Measurements from ENCODE around the gene PGAP6.

The PGAP6 gene

DNA sequence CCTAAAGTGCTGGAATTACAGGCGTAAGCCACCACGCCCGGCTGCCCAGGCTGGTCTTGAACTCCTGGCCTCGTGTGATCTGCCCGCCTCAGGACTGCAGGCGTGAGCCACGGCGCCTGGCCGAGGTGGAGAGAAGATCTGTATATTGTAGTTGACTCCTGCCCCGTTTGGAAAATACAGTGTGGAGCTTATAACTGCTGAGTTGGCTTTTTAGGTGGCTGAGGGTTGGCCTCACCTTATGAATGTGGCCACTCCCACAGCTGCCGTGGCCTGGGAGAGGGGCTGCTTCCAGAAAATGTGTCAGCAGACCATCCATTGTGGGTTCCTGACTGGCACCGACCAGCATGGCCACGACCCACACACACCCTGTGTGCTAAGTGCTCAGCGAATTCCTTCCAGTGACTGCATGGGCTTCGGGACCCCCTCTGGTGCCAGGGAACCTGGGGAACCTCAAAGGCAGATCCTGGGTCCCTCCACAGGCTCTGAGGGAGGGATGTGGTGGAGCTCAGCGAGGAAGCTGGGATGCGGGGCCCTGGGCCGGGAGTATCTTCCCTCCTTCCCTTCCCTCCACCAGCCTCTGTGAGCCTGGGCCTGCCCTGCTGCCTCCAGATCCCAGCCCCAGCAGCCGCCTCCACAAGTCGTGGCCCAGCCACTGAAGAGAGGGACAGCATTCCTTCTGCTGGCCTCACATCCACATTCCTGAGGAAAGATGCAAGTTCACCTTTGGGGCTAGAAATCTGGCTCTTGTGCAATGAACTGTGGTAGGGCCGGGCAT lies 32.8 kb upstream of the PGAP6 start:
- Histone ChIP-seq H3K9me3 (ENCODE audit: control insufficient read depth, low read length) (no peaks in the 10 kb centered on the region), H3K27me3 (ENCODE audit: control insufficient read depth, insufficient read depth, low read length) (no peaks in the 10 kb centered on the region), H3K36me3 (ENCODE audit: control insufficient read depth, insufficient read depth, low read length) (peaks cover 5% of the 10 kb centered on the region), H3K9ac (ENCODE audit: low read length) (no peak overlapping the region), H3K4me3 (ENCODE audit: low read length) (no peak overlapping the region), H3K4me1 (ENCODE audit: control insufficient read depth, insufficient read depth, low read length) (no peaks in the 10 kb centered on the region)

DNA sequence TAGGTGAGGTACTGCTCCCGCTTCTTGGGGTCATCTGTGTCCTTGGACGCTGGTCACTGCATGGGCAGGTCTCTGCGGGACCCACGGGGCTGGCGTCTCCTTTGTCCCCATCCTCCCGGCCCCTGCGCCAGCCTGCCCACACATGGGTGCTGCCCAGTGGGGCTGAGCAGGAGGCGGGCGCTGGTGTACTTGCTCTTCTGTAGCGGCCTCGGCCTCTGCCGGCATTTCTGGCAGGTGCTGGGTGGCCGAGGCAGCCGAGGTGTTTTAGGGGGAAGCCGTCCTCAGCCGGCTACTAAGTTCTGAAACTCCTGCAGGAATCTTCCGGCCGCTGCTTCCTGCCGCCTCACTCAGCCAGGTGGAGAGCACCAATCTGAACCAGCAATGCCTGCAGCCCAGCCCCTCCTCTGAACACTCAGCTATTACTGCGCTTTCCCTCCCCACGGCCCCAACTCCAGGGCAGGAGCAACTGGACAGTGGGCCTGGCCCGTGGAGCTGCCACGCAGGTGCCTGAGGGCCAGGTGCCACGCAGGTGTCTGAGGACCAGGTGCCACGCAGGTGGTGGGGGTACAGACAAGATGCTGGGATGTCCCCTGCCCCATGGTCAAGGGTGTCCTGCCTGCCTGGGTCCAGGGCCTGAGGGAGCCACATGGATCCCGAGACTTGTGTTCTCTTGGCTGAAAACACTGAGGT lies 29.9 kb upstream of the PGAP6 start:
- H3K9ac ChIP-seq (ENCODE audit: low read length) = no peak overlapping the region
- H3K27me3 ChIP-seq (ENCODE audit: control insufficient read depth, insufficient read depth, low read length) = no peaks in the 10 kb centered on the region
- no peaks in the 10 kb centered on the region for H3K9me3 ChIP-seq (ENCODE audit: control insufficient read depth, low read length)
- no peak overlapping the region for H3K4me3 ChIP-seq (ENCODE audit: low read length)
- peaks cover 5% of the 10 kb centered on the region for H3K36me3 ChIP-seq (ENCODE audit: control insufficient read depth, insufficient read depth, low read length)
- no peaks in the 10 kb centered on the region for H3K4me1 ChIP-seq (ENCODE audit: control insufficient read depth, insufficient read depth, low read length)

DNA sequence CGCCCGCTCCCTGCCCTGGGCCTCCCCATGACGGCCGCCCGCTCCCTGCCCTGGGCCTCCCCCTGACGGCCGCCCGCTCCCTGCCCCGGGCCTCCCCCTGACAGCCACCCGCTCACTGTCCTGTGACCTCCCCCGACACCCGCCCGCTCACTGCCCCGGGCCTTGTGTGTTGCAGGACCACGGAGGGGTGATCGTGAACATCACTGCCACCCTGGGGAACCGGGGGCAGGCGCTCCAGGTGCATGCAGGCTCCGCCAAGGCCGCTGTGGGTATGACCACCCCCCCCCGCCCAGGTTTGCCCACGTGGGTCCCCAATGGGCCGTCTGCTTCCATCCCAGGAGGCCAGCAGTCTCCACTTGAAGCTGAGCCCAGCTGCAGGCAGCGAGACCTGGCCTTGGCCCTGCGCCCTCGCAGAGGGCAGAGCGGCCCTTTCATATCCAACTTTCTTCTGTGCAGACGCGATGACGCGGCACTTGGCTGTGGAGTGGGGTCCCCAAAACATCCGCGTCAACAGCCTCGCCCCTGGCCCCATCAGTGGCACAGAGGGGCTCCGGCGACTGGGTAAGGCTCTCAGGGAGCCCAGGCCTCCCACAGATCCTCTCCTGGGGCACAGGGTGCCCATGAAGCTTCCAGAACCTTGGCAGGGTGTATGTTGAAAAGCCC lies 28.9 kb upstream of the PGAP6 start:
- H3K9ac ChIP-seq (ENCODE audit: low read length) = no peak overlapping the region
- peaks cover 5% of the 10 kb centered on the region for H3K36me3 ChIP-seq (ENCODE audit: control insufficient read depth, insufficient read depth, low read length)
- H3K4me3 ChIP-seq (ENCODE audit: low read length) = no peak overlapping the region
- H3K9me3 ChIP-seq (ENCODE audit: control insufficient read depth, low read length) = no peaks in the 10 kb centered on the region
- no peaks in the 10 kb centered on the region for H3K27me3 ChIP-seq (ENCODE audit: control insufficient read depth, insufficient read depth, low read length)
- H3K4me1 ChIP-seq (ENCODE audit: control insufficient read depth, insufficient read depth, low read length) = no peaks in the 10 kb centered on the region

DNA sequence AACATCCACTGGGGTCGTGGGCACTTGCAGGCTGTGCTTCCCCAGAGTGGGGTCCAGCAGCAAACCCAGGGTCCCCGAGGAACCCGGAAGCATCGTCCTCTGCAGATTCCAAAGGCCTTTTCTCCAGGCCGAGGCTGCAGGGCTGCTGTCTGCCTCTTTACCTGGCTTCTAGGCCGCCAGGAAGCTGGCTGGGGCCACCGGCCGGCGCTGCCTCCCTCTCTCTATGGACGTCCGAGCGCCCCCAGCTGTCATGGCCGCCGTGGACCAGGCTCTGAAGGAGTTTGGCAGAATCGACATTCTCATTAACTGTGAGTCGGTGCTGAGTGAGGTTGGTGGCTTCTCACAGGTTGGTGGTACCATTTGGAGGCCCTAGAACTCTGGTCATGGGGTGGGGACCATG lies 25.5 kb upstream of the PGAP6 start:
- H3K9me3 ChIP-seq (ENCODE audit: control insufficient read depth, low read length) = no peaks in the 10 kb centered on the region
- peaks cover 5% of the 10 kb centered on the region for H3K4me1 ChIP-seq (ENCODE audit: control insufficient read depth, insufficient read depth, low read length)
- H3K4me3 ChIP-seq (ENCODE audit: low read length) = no peak overlapping the region
- peaks cover 5% of the 10 kb centered on the region for H3K36me3 ChIP-seq (ENCODE audit: control insufficient read depth, insufficient read depth, low read length)
- H3K27me3 ChIP-seq (ENCODE audit: control insufficient read depth, insufficient read depth, low read length) = no peaks in the 10 kb centered on the region
- no peak overlapping the region for H3K9ac ChIP-seq (ENCODE audit: low read length)

DNA sequence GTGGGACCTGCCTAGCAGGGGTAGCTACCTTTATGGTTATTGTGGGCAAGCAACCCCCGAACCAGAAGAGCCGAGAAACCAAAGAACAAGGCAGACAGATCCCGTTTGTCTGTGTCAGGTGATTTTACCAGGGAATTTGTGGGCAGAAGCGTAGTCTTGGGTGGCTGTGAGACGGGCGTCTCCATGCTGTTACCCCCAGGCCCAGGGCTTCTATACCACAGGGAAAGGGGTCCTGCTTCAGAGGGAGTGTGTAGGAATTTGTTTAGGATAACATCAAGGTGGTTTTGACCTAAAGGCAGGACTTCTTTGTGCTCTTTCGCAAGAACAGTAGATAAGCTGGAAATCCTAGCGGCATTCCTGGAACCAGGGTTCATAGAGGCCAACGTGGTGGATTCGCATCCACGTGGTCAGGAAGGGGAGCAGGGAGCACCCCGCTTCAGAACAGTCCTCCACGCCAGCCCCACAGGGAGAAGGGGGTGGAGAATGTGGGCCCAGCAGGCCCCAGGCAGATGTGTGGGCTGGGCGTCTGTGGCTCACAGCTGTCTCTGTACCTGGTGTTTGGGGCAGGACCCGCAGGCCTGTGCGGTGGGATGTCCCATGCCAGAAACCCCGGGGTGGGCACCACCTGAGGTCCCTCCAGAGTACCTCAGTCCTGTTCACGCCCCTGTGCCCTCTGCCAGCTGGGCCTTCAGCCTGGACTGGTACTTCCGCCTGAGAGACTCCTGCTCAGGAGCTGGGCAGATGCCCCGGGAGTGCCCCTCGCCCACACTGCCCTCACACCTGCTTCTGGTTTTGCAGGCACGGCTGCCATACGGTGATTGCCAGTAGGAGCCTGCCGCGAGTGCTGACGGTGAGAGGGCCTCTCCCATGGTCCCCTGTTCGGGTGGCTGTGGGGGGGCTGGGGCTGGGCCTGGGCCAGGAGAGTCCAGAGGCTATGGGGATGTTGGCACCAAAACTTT lies 24.0 kb upstream of the PGAP6 start:
- Histone ChIP-seq H3K9ac (ENCODE audit: low read length) (no peak overlapping the region), H3K4me3 (ENCODE audit: low read length) (no peak overlapping the region), H3K27me3 (ENCODE audit: control insufficient read depth, insufficient read depth, low read length) (no peaks in the 10 kb centered on the region), H3K4me1 (ENCODE audit: control insufficient read depth, insufficient read depth, low read length) (peaks cover 7% of the 10 kb centered on the region), H3K9me3 (ENCODE audit: control insufficient read depth, low read length) (no peaks in the 10 kb centered on the region), H3K36me3 (ENCODE audit: control insufficient read depth, insufficient read depth, low read length) (peaks cover under 1% of the 10 kb centered on the region)

DNA sequence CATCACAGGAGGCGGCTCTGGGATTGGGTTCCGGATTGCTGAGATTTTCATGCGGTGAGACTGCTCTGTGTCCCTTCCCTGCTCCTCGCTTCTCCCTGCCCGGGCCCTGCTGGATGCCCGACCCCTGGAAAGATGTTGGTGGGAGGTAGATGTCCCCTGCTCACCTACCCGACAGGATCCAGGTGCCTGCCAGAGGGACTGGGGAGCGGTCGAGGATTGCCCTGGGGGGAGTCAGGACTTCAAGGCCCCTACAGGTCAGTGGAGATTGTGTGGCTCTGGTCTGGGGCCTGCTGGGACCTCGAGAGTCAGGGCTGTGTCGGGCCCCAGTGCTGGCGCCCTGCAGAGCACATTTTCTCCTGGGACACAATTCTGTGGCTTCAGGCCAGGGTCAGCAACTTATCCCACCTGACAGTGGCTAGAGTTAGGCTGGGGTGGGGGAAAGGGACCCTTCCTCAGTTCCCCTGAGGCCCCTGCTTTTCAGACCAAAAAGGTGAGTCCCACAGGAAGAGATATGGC lies 23.3 kb upstream of the PGAP6 start:
- Histone ChIP-seq H3K27me3 (ENCODE audit: control insufficient read depth, insufficient read depth, low read length) (no peaks in the 10 kb centered on the region), H3K9me3 (ENCODE audit: control insufficient read depth, low read length) (no peaks in the 10 kb centered on the region), H3K9ac (ENCODE audit: low read length) (no peak overlapping the region), H3K36me3 (ENCODE audit: control insufficient read depth, insufficient read depth, low read length) (no peaks in the 10 kb centered on the region), H3K4me1 (ENCODE audit: control insufficient read depth, insufficient read depth, low read length) (peaks cover 11% of the 10 kb centered on the region), H3K4me3 (ENCODE audit: low read length) (no peak overlapping the region)

DNA sequence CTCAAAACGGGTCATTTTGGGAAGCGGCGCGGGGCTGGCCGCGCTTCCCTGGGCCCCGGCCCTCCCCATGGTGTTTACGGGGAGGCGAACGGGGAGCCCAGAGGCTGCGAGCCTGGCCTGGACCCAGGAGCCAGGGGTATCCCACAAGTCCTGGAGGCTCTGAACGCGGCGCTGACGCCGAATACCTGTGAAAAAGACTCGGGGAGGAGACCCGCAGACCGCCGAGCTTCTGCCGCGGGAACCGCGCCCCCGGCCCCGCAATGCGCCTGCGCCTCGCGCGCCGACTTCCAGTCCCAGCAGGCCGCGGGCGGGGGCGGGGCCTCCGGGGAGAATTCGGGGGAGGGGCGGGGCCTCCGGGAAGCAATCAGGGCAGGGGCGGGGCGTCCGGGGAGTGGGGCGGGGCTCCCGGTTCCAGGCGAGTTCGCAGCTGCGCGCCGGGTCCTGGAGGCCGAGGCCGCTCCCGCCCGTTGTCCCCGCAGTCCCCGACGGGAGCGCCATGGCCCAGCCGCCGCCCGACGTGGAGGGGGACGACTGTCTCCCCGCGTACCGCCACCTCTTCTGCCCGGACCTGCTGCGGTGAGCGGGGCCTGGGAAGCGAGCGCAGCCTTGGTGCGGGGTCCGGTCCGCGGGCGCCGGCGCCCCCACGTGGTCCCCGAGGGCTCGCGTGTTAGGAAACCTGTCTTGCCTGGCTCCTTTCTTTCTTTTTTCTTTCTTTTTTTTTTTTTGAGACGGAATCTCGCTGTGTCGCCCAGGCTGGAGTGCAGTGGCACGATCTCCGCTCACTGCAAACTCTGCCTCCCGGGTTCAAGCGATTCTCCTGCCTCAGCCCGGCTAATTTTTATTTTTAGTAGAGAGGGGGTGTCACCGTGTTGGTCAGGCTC lies 19.9 kb upstream of the PGAP6 start, which contains the start of gene DECR2:
Gene DECR2, plus strand, starts transcription at position 418 of the 881 bp plus-strand sequence. Its CDS starts 79 bp downstream, at position 497.
- Histone ChIP-seq H3K27me3 (ENCODE audit: control insufficient read depth, insufficient read depth, low read length) (no peaks in the 10 kb centered on the region), H3K9ac (ENCODE audit: low read length) (peak within 1 kb of the TSS; percentile 81), H3K36me3 (ENCODE audit: control insufficient read depth, insufficient read depth, low read length) (no peaks in the 10 kb centered on the region), H3K9me3 (ENCODE audit: control insufficient read depth, low read length) (no peaks in the 10 kb centered on the region), H3K4me3 (ENCODE audit: low read length) (peak within 1 kb of the TSS; percentile 36), H3K4me1 (ENCODE audit: control insufficient read depth, insufficient read depth, low read length) (peaks cover 15% of the 10 kb centered on the region)

DNA sequence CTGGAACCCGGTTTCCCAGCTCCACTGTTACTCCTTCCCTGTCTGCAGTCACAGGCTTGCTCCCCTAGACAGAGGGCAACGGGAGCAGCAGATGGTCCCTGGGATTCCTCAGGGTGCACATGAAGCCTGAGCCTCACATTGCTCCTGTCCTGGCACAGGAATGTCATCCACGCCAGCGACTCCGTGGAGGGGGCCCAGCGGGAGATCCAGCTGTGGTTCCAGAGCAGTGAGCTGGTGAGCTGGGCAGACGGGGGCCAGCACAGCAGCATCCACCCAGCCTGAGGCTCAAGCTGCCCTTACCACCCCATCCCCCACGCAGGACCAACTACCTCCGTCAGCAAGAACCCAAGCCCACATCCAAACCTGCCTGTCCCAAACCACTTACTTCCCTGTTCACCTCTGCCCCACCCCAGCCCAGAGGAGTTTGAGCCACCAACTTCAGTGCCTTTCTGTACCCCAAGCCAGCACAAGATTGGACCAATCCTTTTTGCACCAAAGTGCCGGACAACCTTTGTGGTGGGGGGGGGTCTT lies 18.3 kb upstream of the PGAP6 start:
- H3K4me3 ChIP-seq (ENCODE audit: low read length) = no peak overlapping the region
- no peaks in the 10 kb centered on the region for H3K27me3 ChIP-seq (ENCODE audit: control insufficient read depth, insufficient read depth, low read length)
- H3K36me3 ChIP-seq (ENCODE audit: control insufficient read depth, insufficient read depth, low read length) = no peaks in the 10 kb centered on the region
- no peaks in the 10 kb centered on the region for H3K9me3 ChIP-seq (ENCODE audit: control insufficient read depth, low read length)
- peaks cover 15% of the 10 kb centered on the region for H3K4me1 ChIP-seq (ENCODE audit: control insufficient read depth, insufficient read depth, low read length)
- peak overlapping the region; percentile 81 for H3K9ac ChIP-seq (ENCODE audit: low read length)

DNA sequence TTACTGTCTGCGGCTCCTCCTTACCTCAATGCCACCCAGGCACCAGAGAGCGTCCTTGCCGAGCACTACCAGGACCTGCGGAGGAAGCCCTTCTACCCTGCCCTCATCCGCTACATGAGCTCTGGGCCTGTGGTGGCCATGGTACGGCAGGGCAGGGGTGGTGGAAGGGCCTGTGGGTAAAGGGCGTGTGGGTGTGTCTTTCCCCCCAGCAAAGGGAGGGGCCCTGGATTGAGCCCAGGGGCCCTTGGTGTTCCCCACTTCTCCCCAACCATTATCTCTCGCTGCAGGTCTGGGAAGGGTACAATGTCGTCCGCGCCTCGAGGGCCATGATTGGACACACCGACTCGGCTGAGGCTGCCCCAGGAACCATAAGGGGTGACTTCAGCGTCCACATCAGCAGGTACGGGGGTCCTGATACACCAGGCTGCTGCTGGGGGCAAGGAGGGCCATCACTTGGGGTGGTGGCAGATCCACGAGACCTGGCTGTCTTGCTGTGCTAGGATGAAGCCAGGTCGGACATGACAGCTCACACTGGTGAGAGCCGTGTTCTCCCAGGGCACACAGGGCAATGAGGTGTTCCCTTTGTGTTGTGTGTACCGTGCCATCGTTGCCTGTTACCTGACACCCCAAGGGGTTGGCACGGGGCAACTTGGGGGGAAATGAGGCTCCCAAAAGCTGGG lies 17.7 kb upstream of the PGAP6 start:
- H3K4me3 ChIP-seq (ENCODE audit: low read length) = no peak overlapping the region
- no peaks in the 10 kb centered on the region for H3K9me3 ChIP-seq (ENCODE audit: control insufficient read depth, low read length)
- no peak overlapping the region for H3K9ac ChIP-seq (ENCODE audit: low read length)
- H3K27me3 ChIP-seq (ENCODE audit: control insufficient read depth, insufficient read depth, low read length) = no peaks in the 10 kb centered on the region
- no peaks in the 10 kb centered on the region for H3K36me3 ChIP-seq (ENCODE audit: control insufficient read depth, insufficient read depth, low read length)
- peaks cover 15% of the 10 kb centered on the region for H3K4me1 ChIP-seq (ENCODE audit: control insufficient read depth, insufficient read depth, low read length)

DNA sequence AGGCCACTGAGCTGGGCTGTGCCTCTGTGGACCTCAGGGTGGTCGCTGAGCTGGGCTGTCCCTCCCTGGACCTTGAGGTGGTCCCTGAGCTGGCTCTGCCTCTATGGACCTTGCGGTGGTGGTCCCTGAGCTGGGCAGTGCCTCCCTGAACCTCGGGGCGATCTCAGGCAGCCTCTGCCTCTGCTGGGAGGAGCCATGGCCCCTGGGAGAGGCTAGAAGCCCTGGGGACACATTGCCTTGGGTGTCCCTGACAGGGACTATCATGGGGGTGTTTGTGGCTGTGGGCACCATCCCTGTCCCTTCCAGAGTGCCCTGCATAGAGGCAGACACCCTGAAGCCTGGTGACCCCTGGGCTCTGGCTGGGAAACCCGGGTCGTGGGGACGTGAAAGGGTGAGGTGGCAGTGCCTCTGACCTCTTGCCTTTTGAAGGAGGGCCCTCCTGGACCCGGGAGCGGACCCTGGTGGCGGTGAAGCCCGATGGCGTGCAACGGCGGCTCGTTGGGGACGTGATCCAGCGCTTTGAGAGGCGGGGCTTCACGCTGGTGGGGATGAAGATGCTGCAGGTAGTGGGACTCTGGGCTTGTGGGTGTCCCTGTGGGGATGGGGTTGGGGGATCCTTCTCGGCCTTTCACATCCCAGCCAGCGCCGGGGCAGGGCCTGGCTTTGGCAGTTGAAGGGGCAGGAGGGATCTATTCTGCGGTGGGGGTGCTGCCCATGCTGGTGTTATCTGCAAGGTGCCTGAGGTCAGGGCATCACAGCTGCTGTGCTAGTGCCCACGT lies 17.0 kb upstream of the PGAP6 start:
- Histone ChIP-seq H3K27me3 (ENCODE audit: control insufficient read depth, insufficient read depth, low read length) (no peaks in the 10 kb centered on the region), H3K4me3 (ENCODE audit: low read length) (no peak overlapping the region), H3K9ac (ENCODE audit: low read length) (peak overlapping the region; percentile 28), H3K36me3 (ENCODE audit: control insufficient read depth, insufficient read depth, low read length) (no peaks in the 10 kb centered on the region), H3K9me3 (ENCODE audit: control insufficient read depth, low read length) (no peaks in the 10 kb centered on the region), H3K4me1 (ENCODE audit: control insufficient read depth, insufficient read depth, low read length) (peaks cover 15% of the 10 kb centered on the region)
